ENCODE measurements around the gene DLG1. TPM values are rescaled to one million over a fixed set of nuclear protein-coding genes. Genes with fewer than 3 reads are reported as not detected.

The DLG1 gene
- total and polyA plus RNA-seq, 2 donors (not counting 1 experiment from before 2014, with no cell fraction given) = 47.7 to 53.0 TPM

DNA sequence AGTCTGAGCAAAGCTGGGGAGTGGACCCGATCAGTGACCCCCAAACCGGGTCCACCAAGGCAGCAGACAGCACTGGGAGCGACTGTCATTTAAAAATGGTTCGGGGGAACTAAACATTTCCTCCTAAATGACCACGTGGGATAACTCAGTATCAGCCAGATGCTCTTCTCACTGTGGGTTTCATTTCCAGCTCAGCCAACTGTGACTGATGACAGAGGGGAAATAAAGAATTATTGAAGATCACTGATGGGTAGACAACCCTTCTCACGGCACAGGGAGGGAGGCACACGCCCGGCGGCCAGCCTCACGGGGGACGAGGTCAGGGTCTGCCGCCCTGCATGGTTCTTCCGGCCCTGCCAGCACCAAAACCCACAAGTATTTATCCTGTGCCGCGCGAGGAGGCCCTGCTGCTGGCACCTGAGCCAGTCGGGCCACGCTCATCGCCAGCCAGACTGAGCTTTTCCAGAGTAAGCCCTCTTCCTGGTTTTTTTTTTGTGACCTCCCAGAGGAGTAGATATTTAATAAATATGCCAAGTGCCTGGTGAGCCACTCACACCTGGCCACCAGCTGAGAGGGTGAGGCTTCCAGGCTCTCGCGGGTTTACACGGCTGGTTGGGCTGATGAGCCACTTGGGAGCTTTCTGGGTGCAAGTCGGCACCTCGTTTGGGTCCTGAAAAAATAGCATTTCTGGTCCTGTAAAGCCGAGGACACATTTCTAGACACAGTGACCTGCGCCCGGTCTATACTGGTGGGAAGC, 275.0 kb downstream of the DLG1 start:
- Histone ChIP-seq H2AFZ (ENCODE audit: low read length) (no peak overlapping the region), H3K27me3 (ENCODE audit: control insufficient read depth, insufficient read depth, low read length) (peaks cover 17% of the 10 kb centered on the region), H3K27ac (ENCODE audit: insufficient read depth, low read length) (no peak overlapping the region), H3K4me3 (replicated peaks in 1 of 4; ENCODE audit: control extremely low read depth in 1 of 4, insufficient read depth in 1 of 4, low read depth in 3 of 4, low read length in 4 of 4) (no peak overlapping the region), H3K4me1 (ENCODE audit: control insufficient read depth, extremely low read depth, insufficient read depth, low read length) (no peaks in the 10 kb centered on the region), H3K4me2 (ENCODE audit: extremely low read depth, insufficient read depth, low read length) (no peak overlapping the region), H3K9me3 (ENCODE audit: control insufficient read depth, insufficient read depth, low read depth, low read length) (no peaks in the 10 kb centered on the region), H4K20me1 (ENCODE audit: control insufficient read depth, extremely low read depth, insufficient read depth, low read length) (no peaks in the 10 kb centered on the region), H3K36me3 (ENCODE audit: control insufficient read depth, insufficient read depth, low read length) (no peaks in the 10 kb centered on the region), H3K79me2 (ENCODE audit: control insufficient read depth, insufficient read depth, low read length) (no peaks in the 10 kb centered on the region), H3K9ac (ENCODE audit: insufficient read depth, low read length) (no peak overlapping the region)
- TF ChIP-seq EZH2 (IDR thresholded peaks at IDR 0.05; ENCODE audit: low read length, missing control alignments) = peak; percentile 46
- TF ChIP-seq, protein P1, sequence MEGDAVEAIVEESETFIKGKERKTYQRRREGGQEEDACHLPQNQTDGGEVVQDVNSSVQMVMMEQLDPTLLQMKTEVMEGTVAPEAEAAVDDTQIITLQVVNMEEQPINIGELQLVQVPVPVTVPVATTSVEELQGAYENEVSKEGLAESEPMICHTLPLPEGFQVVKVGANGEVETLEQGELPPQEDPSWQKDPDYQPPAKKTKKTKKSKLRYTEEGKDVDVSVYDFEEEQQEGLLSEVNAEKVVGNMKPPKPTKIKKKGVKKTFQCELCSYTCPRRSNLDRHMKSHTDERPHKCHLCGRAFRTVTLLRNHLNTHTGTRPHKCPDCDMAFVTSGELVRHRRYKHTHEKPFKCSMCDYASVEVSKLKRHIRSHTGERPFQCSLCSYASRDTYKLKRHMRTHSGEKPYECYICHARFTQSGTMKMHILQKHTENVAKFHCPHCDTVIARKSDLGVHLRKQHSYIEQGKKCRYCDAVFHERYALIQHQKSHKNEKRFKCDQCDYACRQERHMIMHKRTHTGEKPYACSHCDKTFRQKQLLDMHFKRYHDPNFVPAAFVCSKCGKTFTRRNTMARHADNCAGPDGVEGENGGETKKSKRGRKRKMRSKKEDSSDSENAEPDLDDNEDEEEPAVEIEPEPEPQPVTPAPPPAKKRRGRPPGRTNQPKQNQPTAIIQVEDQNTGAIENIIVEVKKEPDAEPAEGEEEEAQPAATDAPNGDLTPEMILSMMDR (conservative IDR thresholded peaks at IDR 0.05 in 1 of 2, IDR thresholded peaks at IDR 0.05 in 1 of 2; ENCODE audit: low read depth in 1 of 2, low read length in 2 of 2) = no peak
- no peak for DNase-seq (ENCODE audit: low read depth in 2 of 2)

DNA sequence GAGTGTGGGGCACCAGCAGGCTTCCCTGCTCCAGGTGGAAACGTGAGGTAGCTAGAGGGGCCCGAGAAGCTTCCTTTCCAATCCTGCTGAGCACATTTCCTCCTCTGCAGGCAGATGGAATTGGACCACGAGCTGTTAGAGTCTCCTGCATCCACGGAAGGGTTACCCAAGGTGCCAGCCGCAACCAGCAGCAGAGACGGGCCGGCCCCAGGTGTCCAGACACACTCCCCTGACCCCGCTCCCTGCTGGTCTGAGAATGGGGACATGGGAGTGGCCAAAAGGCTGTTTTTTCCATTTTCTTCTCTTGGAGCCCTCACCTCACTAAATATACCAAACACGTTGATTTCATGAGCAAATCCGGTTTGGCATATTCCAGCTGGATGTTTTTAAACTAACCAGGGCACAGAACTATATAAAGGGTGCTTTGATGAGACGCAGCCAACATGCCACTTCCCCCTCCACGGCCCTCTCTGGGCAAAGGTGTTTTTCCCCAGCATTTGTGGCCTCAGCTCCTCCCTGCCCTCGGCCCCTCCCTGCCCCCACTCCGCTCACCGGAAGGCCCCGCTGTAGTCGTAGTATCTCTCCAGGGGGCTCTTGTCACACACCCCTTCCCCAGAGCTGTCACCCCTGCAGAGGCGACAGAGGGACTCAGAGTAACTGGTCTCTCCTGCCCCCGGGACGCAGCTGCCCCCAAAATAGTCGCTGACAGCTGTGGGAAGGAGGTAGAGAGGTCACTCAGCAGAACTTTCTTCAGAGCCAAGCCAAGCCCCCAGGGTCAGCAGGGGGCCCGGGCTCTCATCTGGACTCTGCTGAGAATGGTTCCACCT, 275.8 kb downstream of the DLG1 start:
- Histone ChIP-seq H3K9ac (ENCODE audit: insufficient read depth, low read length) (no peak overlapping the region), H3K79me2 (ENCODE audit: control insufficient read depth, insufficient read depth, low read length) (no peaks in the 10 kb centered on the region), H3K27me3 (ENCODE audit: control insufficient read depth, insufficient read depth, low read length) (peaks cover 17% of the 10 kb centered on the region), H3K27ac (ENCODE audit: insufficient read depth, low read length) (no peak overlapping the region), H4K20me1 (ENCODE audit: control insufficient read depth, extremely low read depth, insufficient read depth, low read length) (no peaks in the 10 kb centered on the region), H3K36me3 (ENCODE audit: control insufficient read depth, insufficient read depth, low read length) (no peaks in the 10 kb centered on the region), H3K9me3 (ENCODE audit: control insufficient read depth, insufficient read depth, low read depth, low read length) (no peaks in the 10 kb centered on the region), H3K4me2 (ENCODE audit: extremely low read depth, insufficient read depth, low read length) (no peak overlapping the region), H2AFZ (ENCODE audit: low read length) (no peak overlapping the region), H3K4me3 (replicated peaks in 1 of 4; ENCODE audit: control extremely low read depth in 1 of 4, insufficient read depth in 1 of 4, low read depth in 3 of 4, low read length in 4 of 4) (no peak overlapping the region), H3K4me1 (ENCODE audit: control insufficient read depth, extremely low read depth, insufficient read depth, low read length) (no peaks in the 10 kb centered on the region)
- DNase-seq (ENCODE audit: low read depth in 2 of 2) = no peak
- TF ChIP-seq EZH2 (IDR thresholded peaks at IDR 0.05; ENCODE audit: low read length, missing control alignments) = no peak
- TF ChIP-seq, protein P1 (conservative IDR thresholded peaks at IDR 0.05 in 1 of 2, IDR thresholded peaks at IDR 0.05 in 1 of 2; ENCODE audit: low read depth in 1 of 2, low read length in 2 of 2) = no peak

DNA sequence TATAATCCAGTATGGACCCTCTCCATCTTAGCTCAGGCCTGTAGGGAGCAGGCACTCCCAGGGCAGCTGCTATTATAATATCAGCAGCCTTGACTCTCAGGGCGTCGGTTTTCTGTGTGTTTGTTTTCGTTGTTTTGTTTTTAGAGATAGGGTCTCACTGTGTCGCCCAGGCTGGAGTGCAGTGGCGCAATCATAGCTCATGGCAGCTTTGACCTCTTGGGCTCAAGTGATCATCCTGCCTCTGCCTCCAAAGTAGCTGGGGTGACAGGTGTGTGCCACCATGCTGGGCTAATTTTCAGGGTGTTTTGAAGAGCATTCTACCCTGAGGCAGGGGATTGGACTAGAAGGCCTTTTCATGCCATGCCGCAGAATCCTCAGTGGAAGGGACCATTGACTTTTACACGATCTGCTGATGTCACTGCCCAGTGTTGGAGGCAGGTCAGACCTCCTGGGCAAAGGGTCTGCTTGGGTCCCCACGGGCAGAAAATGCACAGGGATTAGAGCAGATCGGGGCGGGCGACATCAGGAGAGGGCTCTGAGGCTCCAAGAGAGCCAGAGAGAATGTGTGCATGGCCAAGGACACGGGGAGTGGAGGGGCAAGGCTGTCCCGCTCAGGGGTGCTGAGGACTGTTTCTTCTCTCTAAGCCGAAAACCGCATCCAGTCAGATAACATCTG, 276.5 kb downstream of the DLG1 start:
- DNase-seq (ENCODE audit: low read depth in 2 of 2) = no peak
- Histone ChIP-seq H3K4me3 (replicated peaks in 1 of 4; ENCODE audit: control extremely low read depth in 1 of 4, insufficient read depth in 1 of 4, low read depth in 3 of 4, low read length in 4 of 4) (no peak overlapping the region), H3K9me3 (ENCODE audit: control insufficient read depth, insufficient read depth, low read depth, low read length) (no peaks in the 10 kb centered on the region), H3K4me2 (ENCODE audit: extremely low read depth, insufficient read depth, low read length) (no peak overlapping the region), H2AFZ (ENCODE audit: low read length) (no peak overlapping the region), H3K36me3 (ENCODE audit: control insufficient read depth, insufficient read depth, low read length) (no peaks in the 10 kb centered on the region), H3K9ac (ENCODE audit: insufficient read depth, low read length) (no peak overlapping the region), H3K4me1 (ENCODE audit: control insufficient read depth, extremely low read depth, insufficient read depth, low read length) (no peaks in the 10 kb centered on the region), H3K27ac (ENCODE audit: insufficient read depth, low read length) (no peak overlapping the region), H4K20me1 (ENCODE audit: control insufficient read depth, extremely low read depth, insufficient read depth, low read length) (no peaks in the 10 kb centered on the region), H3K79me2 (ENCODE audit: control insufficient read depth, insufficient read depth, low read length) (no peaks in the 10 kb centered on the region), H3K27me3 (ENCODE audit: control insufficient read depth, insufficient read depth, low read length) (peaks cover 17% of the 10 kb centered on the region)
- TF ChIP-seq, protein P1 (conservative IDR thresholded peaks at IDR 0.05 in 1 of 2, IDR thresholded peaks at IDR 0.05 in 1 of 2; ENCODE audit: low read depth in 1 of 2, low read length in 2 of 2) = no peak
- no peak for TF ChIP-seq EZH2 (IDR thresholded peaks at IDR 0.05; ENCODE audit: low read length, missing control alignments)

Measured in fibroblast of lung (primary cell).